ENCODE results near the gene CCDC142.
"Not testable (repeated sequence)": the region's sequence is repeated elsewhere in the genome, so short reads cannot be mapped to it uniquely, and the experiment has no call there.

CCDC142 gene

DNA sequence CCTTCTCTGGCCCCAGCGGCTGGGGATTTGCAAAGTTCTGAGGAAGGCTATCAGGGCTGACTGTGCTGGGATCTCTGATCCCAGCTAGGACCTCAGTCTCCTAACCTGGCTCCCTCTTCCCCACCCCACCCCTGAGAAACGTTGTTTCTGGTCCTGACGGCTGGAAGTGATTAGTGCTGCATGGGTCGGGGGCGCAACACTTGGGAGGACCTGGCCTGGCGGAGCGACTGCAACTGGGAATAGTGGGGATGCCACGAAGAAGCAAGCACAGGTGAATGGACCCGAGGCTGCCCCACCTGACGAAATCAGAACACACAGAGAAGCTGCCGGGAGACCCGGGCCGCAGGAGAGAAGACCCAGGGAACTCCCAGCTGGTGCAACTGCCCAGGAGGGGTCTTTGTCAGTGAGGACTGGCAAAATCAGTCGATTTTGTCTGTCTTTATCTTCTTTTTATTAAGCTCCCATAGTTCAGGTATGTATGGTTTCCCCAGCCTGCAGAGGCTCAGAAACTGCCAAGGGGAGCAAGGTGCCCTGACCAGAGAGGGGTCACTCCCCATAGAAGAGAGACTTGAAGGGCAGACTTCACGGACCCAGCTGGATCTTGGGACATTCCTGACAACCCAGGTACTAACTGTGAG, 17.3 kb upstream of the CCDC142 start:
- FAIRE-seq (no peak), DNase-seq (ENCODE audit: extremely low spot score, insufficient read length, low read depth) (no peak)

DNA sequence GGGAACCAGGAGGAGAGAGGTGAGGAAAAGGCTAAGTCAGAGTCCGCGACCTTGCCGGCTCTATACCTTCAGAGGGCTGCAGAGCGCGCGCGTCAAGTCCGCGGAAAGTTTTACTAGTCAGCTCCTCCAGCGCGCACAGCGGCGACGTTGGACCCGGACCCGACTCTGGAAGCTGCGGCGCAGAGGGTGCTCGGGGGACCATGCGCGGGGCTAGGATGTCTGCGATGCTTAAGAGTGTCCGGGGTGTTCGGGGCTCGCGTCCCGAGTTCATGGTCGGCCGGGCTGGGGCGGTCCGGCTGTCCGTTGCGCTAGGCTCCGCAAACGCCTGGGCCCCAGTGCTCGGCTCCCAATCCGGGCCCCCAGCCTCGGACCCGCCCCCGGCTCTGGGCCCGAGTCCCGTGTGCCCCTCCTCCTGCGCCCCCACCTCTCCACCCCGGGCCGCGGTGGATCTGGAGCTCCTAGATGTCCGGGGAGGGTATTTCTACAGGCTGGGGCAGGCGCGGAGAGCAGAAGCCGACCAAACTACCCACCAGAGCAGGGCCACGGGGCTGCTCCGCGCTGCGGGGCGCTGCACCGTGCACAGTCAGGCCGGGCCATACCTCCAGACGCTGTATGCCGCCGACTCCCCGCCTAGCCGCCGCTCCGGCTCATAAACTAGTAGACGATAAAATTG, 16.6 kb upstream of the CCDC142 start, which contains the start of gene LBX2:
Gene LBX2, minus strand, starts transcription at position 337 of the 673 bp plus-strand sequence. Its CDS starts 66 bp downstream, at position 271.
- DNase-seq (ENCODE audit: extremely low spot score, insufficient read length, low read depth) (no peak), FAIRE-seq (no peak)

DNA sequence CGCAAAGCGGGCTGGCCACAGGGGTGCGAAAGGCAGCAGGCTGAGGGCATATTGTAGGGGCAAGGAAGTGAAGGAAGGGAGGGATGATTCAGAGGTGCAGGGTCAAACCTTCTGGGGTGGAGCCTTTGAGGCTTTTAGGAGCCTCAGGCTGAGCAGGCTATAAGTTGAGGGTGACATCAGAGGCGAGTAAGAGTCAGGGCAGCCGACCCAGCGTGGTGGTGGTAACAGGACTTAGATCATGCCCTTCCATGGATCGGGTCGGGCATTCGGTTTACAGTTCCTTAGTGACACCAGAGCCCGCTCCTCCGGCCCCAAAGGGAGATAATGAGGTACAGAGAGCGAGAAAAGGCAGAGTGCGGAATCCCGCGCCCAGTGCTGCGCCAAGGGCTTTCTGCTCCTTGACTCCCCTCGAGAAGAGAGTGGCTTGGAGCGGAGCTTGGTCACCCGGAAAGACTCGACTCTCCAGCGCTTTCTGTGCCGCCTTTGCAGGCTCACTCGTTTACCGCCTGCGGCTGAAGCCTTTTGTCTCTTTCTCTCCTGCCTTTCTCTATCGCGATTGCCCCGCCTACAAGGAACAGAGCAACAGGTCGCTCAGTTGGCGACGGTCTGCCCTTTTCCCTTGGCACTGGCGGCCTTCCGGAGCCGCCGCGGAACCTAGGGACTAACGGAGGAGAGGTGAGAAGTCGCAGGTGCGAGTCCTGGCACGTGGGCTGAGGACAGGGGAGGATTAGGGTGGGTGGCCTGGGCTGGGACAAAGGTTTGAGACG, 15.9 kb upstream of the CCDC142 start:
- no peak for DNase-seq (ENCODE audit: extremely low spot score, insufficient read length, low read depth)
- no peak for FAIRE-seq

DNA sequence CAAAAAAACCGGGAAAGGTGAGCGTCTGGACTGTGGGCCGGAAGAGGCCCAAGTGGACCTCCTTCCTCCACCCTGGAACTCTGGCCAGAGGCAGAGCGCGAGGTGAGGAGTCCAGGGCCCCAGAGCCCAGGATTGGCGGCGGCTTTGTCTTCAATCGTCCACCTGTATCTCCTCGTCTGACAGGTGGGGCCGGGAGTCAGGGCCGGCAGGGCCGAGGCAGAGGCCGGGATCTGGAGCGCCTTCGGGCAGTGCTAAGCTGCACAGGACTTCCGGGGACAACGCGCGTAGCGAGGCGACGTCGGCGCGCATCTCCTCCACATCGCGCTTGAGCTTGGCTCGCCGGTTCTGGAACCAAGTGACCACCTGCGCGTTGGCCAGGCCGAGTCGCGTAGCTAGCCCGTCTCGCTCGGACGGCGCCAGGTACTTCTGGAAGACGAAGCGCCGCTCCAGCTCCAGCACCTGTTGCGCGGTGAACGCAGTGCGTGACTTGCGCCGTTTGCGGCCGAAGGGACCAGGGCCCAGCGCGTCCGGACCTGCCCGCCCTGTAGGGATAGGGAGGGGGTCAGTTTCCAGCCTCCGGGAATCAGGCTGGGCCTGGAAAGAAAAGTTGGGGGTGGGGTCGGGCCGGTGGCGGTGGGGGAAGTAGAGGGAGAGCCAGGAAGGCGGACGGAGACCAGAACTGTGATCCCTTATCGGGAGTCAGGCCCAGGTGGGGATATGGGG, 15.1 kb upstream of the CCDC142 start:
- DNase-seq (ENCODE audit: extremely low spot score, insufficient read length, low read depth) (no peak), FAIRE-seq (no peak)

DNA sequence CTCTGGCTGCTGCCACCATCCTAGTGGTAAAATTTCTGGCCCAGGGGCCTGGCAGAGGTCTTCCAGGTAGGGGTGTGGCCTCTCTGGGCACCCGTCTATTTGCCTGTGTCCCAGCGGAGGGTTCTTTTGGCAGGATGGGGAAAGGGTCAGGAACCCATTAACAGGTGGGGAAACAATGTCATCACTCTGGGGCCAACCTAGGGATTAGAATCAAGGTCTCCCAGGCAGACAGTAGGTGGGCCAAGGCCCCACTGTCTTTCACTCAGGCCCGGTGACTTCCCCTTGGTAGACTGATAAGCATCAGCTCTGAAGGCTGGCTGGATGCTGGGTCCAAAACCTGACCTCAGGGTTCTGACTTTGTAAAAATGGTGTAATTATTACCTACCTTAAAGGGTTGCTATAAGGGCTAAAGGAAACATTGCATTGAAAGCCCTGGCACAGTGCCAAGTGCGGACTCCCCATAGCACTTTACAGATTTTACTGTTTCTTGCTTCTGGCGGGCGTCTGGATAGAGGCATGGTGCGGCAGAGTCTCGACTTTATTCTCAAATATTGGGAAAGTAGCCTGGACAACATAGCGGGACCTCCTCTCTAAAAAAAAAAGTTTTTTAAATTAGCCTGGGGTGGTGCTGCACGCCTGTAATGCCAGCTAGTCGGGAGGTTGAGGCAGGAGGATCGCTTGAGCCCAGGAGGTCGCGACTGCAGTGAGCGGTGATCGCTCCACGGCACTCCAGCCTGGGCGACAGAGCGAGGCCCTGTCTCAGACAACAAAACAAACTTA, 14.4 kb upstream of the CCDC142 start:
- FAIRE-seq (no peak), DNase-seq (ENCODE audit: extremely low spot score, insufficient read length, low read depth) (no peak)

DNA sequence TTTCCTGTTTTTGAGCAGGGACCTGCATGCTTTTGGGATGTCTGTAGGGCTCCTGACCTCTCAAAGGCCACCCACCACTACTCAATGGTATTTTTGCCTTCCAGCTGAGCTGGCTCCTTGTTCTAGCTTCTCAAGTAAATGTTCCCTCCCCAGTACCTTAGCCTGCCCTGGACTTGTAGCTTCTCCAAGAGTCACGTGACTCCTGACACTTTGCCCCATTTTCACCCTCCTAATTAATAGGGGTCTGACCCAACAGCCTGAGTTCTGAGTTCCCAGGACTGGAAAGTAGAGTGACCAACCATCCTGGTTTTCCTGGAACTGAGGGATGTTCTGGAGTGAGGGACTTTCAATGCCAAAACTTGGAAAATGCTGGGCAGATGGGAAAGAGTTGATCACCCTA, 12.6 kb upstream of the CCDC142 start:
- FAIRE-seq (no peak), DNase-seq (ENCODE audit: extremely low spot score, insufficient read length, low read depth) (no peak)

DNA sequence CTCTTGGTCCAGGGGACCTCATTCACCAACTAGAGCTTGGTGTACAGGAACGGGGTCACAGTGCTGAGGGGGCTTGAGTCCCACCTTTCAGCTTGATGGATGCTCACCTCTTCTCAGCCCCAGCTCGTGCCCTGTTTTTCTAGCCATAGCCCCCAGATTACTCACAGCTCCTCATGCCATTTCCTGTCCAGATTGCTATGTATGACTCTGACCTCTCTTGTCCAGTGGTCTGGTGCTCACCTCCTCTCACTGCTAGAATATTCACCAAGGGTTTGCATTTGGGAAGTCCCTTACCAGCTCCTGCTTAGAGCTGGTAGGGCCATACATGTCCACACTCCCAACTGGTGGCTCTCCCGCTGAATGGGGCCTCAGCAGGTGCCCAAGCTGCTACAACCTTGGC, 10.7 kb upstream of the CCDC142 start:
- DNase-seq (ENCODE audit: extremely low spot score, insufficient read length, low read depth) (no peak), FAIRE-seq (no peak)

DNA sequence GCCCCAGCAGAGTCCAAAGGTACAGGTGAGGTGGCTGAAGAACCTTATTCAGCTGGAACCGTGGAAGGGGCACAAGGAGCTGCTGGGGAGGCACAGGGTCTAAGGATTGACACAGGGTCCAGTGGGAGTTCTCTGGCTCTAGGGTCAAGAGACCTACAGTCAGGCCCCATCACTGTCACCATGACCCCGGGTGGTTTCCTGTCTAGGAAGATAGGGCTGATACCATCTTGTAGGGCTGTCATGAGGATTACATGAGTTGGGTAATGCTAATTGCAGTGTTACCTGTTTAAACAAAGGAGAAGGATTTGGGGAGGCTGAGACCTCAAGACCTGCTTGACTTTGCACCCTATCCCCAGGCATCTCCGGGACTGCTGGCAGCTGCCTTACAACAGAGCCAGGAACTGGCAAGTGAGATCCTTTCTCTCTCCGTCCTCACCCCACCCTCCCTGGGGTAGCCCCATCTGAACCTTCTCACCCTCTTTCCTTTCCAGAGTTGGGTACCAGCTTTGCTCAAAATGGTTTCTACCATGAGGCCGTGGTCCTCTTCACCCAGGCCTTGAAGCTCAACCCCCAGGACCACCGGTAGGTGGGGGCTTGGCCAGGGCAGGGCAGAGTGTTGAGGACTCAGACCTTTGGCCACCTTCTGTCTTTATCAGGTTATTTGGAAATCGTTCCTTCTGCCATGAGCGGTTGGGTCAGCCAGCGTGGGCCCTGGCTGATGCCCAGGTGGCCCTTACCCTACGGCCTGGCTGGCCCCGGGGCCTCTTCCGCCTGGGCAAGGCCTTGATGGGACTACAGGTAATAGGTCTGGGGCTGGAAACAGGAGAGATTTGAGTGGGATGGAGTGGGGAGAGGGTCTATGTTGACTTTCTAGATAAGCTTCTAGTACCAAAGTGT, 9.1 kb upstream of the CCDC142 start:
- FAIRE-seq (no peak), DNase-seq (ENCODE audit: extremely low spot score, insufficient read length, low read depth) (no peak)

DNA sequence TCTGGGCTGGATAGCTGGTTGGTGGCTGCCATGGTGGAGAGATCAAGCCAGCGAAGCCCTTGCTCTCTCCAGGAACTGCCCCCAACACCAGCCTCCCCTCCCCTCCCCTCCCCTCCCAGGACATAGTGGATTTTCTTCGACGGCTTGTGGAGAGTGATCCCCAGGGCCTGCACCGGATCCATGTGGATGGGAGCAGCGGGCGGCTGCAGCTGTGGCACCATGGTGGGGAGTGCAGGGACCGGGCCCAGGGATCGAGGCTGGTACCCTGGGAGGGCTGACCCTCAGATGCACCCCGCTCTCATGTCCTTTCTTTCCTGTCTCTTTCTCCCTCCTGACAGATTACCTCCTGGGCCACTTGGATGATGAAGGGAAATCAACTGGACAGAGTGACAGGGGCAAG, 7.1 kb upstream of the CCDC142 start:
- no peak for DNase-seq (ENCODE audit: extremely low spot score, insufficient read length, low read depth)
- FAIRE-seq, result no peak

DNA sequence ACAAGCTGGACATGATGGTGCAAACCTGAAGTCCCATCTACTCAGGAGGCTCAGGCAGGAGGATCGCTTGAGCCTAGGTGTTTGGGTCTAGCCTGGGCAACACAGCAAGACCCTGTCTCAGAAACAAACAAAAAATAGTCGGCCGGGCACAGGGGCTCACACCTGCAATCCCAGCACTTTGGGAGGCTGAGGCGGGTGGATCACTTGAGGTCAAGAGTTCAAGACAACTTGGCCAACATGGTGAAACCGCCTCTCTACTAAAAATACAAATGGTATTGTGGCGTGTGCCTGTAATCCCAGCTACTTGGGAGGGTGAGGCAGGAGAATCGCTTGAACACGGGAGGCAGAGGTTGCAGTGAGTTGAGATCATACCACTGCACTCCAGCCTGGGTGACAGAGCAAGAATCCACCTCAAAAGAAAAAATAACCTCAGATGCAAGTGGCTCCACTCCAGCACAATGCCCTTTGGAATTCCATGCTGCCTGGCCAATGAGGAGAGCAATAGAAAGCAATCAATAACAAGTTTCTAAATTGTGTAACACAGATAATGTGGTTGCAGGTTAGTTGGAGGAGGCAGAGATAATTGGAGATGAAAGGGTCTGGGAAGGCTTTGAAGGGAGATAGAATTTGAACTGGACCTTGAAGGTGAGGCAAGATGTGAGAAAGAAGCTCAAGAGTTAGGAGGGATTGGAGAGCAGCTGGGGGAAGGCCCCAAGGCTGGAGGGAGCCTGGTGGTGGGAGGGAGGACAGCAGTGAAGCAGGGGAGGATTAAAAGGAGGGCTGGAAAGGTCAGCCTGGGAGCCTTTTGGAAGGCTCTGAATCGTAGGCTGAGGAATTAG, 6.1 kb upstream of the CCDC142 start:
- no peak for FAIRE-seq
- no peak for DNase-seq (ENCODE audit: extremely low spot score, insufficient read length, low read depth)

DNA sequence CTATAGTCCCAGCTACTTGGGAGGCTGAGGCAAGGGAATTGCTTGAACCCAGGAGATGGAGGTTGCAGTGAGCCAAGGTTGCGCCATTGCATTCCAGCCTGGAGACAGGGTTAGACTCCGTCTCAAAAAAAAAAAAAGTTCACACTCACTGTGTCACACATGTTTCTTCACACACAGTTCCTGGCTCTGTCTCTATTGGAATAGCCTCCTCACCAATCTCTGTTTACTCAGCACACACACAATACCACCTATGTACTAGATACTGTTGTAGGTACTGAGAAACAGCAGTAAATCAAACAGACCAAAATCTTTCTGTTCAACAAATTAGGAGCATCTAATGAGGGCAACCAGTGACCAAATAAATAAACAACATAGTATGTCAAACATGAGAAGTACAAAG, 3.3 kb upstream of the CCDC142 start:
- FAIRE-seq (no peak), DNase-seq (ENCODE audit: extremely low spot score, insufficient read length, low read depth) (no peak)

DNA sequence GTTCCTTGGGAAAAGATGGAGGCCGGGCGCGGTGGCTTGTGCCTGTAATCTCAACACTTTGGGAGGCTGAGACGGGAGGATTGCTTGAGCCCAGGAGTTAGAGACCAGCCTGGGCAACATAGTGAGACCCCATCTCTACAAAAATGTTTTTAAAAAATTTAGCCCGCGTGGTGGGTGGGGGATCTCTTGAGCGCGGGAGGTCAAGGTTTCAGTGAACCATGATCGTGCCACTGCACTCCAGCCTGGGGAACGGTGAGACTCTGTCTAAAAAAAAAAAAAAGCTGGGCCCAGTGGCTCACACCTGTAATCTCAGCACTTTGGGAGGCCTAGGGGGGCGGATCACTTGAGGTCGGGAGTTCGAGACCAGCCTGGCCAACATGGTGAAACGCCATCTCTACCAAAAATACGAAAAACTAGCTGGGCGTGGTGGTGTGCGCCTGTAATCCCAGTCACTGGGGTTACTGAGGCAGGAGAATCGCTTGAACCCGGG, 922 bp upstream of the CCDC142 start:
- FAIRE-seq, result not testable (repeated sequence)

DNA sequence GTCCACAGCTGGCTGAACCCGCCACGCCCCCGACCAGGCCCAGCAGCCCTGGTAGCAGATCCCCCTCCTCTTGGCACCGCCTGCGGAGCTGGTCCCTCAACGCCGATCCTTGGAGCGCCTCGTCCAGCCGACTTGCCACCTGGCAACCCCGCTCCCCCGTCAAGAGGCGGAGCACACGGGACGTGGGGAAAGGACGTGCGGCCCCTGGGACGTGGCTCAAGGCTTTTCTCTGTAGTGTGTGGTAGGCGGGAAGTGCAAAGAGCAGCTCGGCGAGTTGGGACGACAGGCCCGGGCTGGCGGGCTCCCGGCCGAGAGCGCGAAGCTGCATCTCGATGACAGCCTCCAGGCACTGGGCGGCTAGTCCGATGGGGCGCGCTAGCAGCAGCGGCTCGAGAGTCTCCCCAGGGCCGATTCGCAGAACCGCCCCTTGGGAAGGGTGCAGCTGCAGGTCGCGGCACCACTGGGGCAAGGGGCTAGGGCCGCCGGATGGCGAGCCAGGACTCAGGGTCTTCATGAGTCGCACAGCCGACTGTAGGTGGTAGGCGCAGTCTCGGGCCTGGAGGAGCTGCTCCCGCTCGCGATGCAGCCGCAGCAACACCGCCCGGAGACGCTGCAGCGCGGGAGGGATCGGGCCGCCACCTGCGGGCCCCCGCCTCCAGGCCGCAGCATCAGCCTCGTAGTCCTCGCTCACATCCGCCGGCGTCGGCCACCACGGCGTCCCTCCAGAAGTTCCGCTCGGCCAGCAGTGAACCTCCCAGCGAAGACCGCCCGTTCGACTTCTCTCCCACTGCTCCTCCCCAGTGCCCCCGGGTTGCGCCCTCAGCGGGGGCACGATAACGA, 617 bp downstream of the CCDC142 start:
- DNase-seq (ENCODE audit: extremely low spot score, insufficient read length, low read depth) (no peak), FAIRE-seq (no peak)

More for the DNA sequence above, 922 bp upstream of the CCDC142 start:
- not testable (repeated sequence) for DNase-seq (ENCODE audit: extremely low spot score, insufficient read length, low read depth)

DNA sequence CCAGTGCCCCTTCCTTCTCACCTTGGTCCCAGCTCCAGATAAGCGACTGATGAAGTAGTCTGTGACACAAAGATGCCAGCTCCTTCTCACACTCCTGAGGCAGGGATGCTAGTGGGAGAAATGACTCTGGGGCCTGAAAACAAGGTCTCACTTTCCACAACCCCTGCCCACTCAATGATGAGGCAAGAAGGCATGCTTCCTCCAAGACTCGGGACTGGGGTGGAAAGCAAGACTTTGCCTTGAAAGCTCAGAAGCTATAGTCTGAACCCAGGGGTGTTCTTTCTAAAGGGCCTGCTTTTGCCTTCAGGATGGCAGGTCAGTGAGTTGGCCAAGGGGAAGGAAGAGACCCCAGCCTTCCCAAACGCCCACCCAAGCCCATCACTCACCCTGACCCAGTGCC, 1.4 kb downstream of the CCDC142 start:
- FAIRE-seq, result no peak
- DNase-seq (ENCODE audit: extremely low spot score, insufficient read length, low read depth), result no peak

DNA sequence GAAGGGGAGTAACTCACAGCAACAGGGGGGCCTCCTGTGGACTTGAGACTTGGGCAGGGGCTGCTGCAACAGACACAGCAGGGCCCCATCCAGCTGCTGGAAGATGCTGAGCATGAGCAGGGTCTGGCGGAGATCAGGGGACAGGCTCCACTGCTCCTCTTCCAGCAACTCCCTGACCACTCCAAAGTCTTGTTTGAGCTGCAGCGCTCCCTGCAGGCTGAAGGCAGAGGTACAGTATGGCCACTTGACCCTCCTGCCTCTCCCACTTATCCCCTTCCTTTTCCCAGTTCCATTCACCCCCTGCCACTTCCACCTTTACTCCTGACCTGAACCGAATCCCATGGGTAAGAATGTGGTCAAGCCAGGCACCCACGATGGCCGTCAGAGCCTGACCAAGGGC, 7.9 kb downstream of the CCDC142 start:
- FAIRE-seq (no peak), DNase-seq (ENCODE audit: extremely low spot score, insufficient read length, low read depth) (no peak)

DNA sequence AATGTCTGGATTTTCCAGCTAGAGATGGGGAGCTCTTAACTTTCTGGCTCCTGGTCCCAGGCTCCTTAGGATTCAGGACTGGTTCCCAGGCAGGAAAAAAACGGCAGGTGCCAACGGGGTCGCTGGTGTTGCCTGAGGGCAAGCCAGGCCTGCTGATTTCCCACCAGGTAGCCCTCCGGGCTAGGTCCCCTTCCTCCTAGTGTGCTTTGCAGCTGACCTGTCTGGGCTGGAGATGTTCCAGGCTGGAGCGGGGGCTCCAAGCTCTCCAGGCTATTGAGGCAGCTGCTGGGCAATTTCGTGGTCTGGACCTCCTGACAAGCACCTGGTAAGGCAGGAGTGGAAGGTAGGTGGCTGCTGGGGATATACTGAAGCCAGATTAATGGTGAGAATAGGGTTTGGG, 8.3 kb downstream of the CCDC142 start:
- DNase-seq (ENCODE audit: extremely low spot score, insufficient read length, low read depth), result no peak
- FAIRE-seq, result no peak

DNA sequence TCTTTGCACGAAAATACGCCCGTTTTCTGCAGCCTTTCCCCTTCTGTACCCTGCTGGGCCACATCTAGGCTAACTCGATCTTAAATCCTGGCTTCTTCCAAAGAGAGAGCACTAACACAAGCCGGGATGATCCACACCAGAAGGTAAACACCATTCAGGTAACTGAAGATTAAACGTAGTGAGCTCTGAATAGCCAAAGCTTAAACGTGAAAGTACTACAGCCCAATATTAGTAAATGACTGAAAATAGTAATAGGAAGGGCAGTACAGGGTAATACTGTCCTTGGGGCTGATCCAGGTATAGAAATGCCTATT, 9.9 kb downstream of the CCDC142 start:
- DNase-seq (ENCODE audit: extremely low spot score, insufficient read length, low read depth), result no peak
- FAIRE-seq, result no peak

All from GM18507 (cell line).